ENCODE data around the gene PRKAG2. TPM values are rescaled to one million over a fixed set of nuclear protein-coding genes. Genes with fewer than 3 reads are reported as not detected.

Gene PRKAG2
- total and polyA plus RNA-seq, 4 donors: 3.6 to 25.1 (median 16.8) TPM

- peaks cover 15 to 31% (median 26%) of the 10 kb centered on the region in 4 donors for H3K4me1 ChIP-seq (ENCODE audit: control insufficient read depth in 4 of 4, insufficient read depth in 4 of 4, low read length in 3 of 4)
- no peaks in the 10 kb centered on the region for H3K27me3 ChIP-seq (ENCODE audit: control insufficient read depth in 4 of 4, insufficient read depth in 4 of 4, low read length in 3 of 4)
- H3K36me3 ChIP-seq (ENCODE audit: control insufficient read depth in 4 of 4, insufficient read depth in 3 of 4, low read depth in 1 of 4, low read length in 3 of 4): peaks cover 0 to 2% (median 2%) of the 10 kb centered on the region in 4 donors
- WGBS: 94% methylated on average over 5 of the region's 5 CpGs
- H3K27ac ChIP-seq (ENCODE audit: low read depth in 1 of 2, low read length in 2 of 2): peak overlapping the region in 1 of 2 donors; percentile 58
- no peak for DNase-seq (ENCODE audit: low spot score)
- no peak overlapping the region for H3K4me3 ChIP-seq (ENCODE audit: low read depth in 1 of 3, low read length in 3 of 3)
- no peaks in the 10 kb centered on the region for H3K9me3 ChIP-seq (ENCODE audit: control insufficient read depth in 4 of 4, low read length in 3 of 4)
- TF ChIP-seq RXRA (IDR thresholded peaks at IDR 0.05) (no peak), ZBTB33 (IDR thresholded peaks at IDR 0.05) (no peak), REST (IDR thresholded peaks at IDR 0.05) (no peak), YY1 (IDR thresholded peaks at IDR 0.05) (no peak), JUND (IDR thresholded peaks at IDR 0.05) (no peak), HNF4A (conservative IDR thresholded peaks at IDR 0.05) (no peak), FOXA1 (IDR thresholded peaks at IDR 0.05) (no peak)
- H3K9ac ChIP-seq (ENCODE audit: low read depth in 1 of 2, low read length in 2 of 2): no peak overlapping the region
Observed at GRCh38 chr7:151697942-151698341, 179.0 kb downstream of the PRKAG2 start.

- Histone ChIP-seq H3K4me3 (ENCODE audit: low read depth in 1 of 3, low read length in 3 of 3) (no peak overlapping the region), H3K4me1 (ENCODE audit: control insufficient read depth in 4 of 4, insufficient read depth in 4 of 4, low read length in 3 of 4) (peaks cover 15 to 31% (median 26%) of the 10 kb centered on the region in 4 donors), H3K36me3 (ENCODE audit: control insufficient read depth in 4 of 4, insufficient read depth in 3 of 4, low read depth in 1 of 4, low read length in 3 of 4) (peaks cover 0 to 2% (median under 1%) of the 10 kb centered on the region in 4 donors), H3K27me3 (ENCODE audit: control insufficient read depth in 4 of 4, insufficient read depth in 4 of 4, low read length in 3 of 4) (no peaks in the 10 kb centered on the region), H3K9ac (ENCODE audit: low read depth in 1 of 2, low read length in 2 of 2) (no peak overlapping the region), H3K27ac (ENCODE audit: low read depth in 1 of 2, low read length in 2 of 2) (peak overlapping the region; percentile 58 to 81), H3K9me3 (ENCODE audit: control insufficient read depth in 4 of 4, low read length in 3 of 4) (no peaks in the 10 kb centered on the region)
- TF ChIP-seq TAF1 (conservative IDR thresholded peaks at IDR 0.05) (no peak), ATF3 (IDR thresholded peaks at IDR 0.05) (no peak), MAX (IDR thresholded peaks at IDR 0.05) (no peak)
- 90% methylated on average over 10 of the region's 10 CpGs for WGBS
- no peak for DNase-seq (ENCODE audit: low spot score)
Observed at GRCh38 chr7:151697515-151697895, 179.4 kb downstream of the PRKAG2 start.

- H3K9ac ChIP-seq (ENCODE audit: low read depth in 1 of 2, low read length in 2 of 2): peak overlapping the region in 1 of 2 donors; percentile 82
- peaks cover 0 to 2% (median under 1%) of the 10 kb centered on the region in 4 donors for H3K36me3 ChIP-seq (ENCODE audit: control insufficient read depth in 4 of 4, insufficient read depth in 3 of 4, low read depth in 1 of 4, low read length in 3 of 4)
- peaks cover 15 to 31% (median 26%) of the 10 kb centered on the region in 4 donors for H3K4me1 ChIP-seq (ENCODE audit: control insufficient read depth in 4 of 4, insufficient read depth in 4 of 4, low read length in 3 of 4)
- no peak for DNase-seq (ENCODE audit: low spot score)
- WGBS: 52% methylated on average over 18 of the region's 18 CpGs
- no peak overlapping the region for H3K4me3 ChIP-seq (ENCODE audit: low read depth in 1 of 3, low read length in 3 of 3)
- no peaks in the 10 kb centered on the region for H3K27me3 ChIP-seq (ENCODE audit: control insufficient read depth in 4 of 4, insufficient read depth in 4 of 4, low read length in 3 of 4)
- peak overlapping the region; percentile 58 to 81 for H3K27ac ChIP-seq (ENCODE audit: low read depth in 1 of 2, low read length in 2 of 2)
- no peaks in the 10 kb centered on the region for H3K9me3 ChIP-seq (ENCODE audit: control insufficient read depth in 4 of 4, low read length in 3 of 4)
- no peak for TF ChIP-seq GABPA (IDR thresholded peaks at IDR 0.05 in 1 of 2, conservative IDR thresholded peaks at IDR 0.05 in 1 of 2)
- TF ChIP-seq ATF3 (IDR thresholded peaks at IDR 0.05): no peak
- peak; percentile 55 to 80 for TF ChIP-seq RXRA (IDR thresholded peaks at IDR 0.05)
- no peak for TF ChIP-seq FOXA2 (IDR thresholded peaks at IDR 0.05)
- TF ChIP-seq TAF1 (conservative IDR thresholded peaks at IDR 0.05): no peak
- peak; percentile 75 for TF ChIP-seq HNF4G (IDR thresholded peaks at IDR 0.05)
- no peak for TF ChIP-seq CTCF (IDR thresholded peaks at IDR 0.05; ENCODE audit: low read depth, low read length, missing input control)
- TF ChIP-seq FOXA1 (IDR thresholded peaks at IDR 0.05): peak; percentile 13
- no peak for TF ChIP-seq NR2F2 (IDR thresholded peaks at IDR 0.05)
Observed at GRCh38 chr7:151696721-151697514, 180.0 kb downstream of the PRKAG2 start.
